GM18867 (cell line): ENCODE results near the gene GRIA2.

Source experiments
- ATAC-seq: cut with Tn5 transposase; IDR thresholded peaks from one replicate; pipeline ENCODE4 v1.9.1; 2021; ENCODE audit warnings: mild to moderate bottlenecking, moderate library complexity; ENCODE audit not compliant: unreplicated experiment

GRIA2 gene

DNA sequence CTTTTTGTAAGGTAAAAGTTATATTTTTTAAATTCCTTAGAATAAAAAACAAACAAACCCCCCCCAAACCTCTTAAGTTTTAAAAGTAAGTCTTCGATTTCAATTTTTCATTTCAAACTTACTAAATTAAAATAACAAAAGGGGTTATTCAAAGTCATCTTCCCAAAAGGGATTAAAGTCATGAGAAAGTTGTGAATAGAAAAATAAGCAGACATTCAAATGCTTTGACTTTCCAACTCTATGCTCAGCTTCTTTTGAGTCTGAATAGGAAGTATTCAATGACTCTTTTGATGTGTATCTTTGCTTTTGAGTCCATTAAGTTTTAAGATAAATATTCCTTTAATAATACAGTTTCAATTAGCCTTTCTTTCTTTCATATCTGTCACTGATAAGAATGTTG lies 138.3 kb downstream of the GRIA2 start:
- no peak for ATAC-seq

DNA sequence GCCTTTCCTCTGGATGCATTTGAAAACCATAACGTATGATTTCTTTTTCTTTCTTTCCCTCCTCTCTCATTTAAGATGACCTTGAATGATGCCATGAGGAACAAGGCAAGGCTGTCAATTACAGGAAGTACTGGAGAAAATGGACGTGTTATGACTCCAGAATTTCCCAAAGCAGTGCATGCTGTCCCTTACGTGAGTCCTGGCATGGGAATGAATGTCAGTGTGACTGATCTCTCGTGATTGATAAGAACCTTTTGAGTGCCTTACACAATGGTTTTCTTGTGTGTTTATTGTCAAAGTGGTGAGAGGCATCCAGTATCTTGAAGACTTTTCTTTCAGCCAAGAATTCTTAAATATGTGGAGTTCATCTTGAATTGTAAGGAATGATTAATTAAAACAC lies 142.8 kb downstream of the GRIA2 start:
- no peak for ATAC-seq

DNA sequence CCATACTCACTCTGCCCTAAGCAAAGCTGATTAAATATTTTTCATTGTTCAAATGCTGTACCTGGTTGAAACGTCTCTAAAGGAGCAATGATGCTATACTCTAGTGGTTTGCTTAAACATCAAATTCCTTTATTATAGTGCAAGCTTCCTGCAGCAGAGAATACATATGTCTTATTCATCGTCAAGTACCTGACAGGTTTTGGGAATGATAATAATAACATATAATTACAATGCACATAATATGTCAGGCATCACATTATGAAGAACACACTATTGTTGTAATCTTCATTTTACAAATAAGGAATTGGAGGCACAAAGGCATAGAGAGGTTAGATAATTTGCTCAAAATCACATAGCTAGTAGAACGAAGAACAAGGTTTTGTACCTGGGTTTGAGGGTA lies 151.6 kb downstream of the GRIA2 start:
- ATAC-seq, result no peak

DNA sequence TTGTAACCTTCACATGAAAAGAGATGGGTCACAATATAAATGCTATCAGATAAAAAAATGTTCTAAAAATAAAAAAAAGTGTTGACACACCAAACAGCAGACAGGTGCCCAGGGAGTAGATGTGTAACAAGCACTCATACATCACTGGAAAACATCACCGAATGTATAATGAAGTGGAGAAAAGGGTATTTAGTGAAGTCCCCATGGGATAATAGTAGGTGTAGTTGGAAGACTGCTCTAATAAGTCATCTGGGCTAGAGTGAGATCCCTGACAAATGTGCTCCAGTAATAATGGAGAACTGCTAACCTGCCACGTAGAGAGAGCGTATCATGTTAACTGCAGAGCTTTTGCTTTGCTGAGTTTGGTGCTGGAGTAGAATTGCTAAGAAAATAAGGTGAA lies 152.0 kb downstream of the GRIA2 start:
- ATAC-seq, result no peak

GRCh38 chr4:157389741-157390140 lies 169.2 kb downstream of the GRIA2 start:
- no peak for ATAC-seq

DNA sequence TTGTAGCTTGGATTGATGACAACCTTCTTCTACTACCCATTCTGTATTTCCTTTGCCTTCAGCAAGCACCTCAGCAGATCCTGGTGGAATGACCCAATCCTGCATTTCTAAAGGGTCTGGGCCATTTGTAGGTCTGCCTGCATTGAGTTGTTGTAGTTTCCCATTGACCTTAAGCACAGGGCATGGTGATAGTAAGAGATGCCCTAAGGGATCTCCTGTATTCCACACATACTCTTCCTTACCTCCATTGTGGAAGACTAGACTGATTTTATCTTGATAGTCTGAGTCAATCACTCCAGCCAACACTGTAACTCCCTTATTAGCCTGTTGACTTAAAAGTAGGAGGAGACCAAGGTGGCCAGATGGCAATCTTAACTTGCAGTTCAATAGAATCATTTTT lies 184.5 kb downstream of the GRIA2 start:
- ATAC-seq, result no peak
